ENCODE results near the gene KRTAP2-4.

DNA sequence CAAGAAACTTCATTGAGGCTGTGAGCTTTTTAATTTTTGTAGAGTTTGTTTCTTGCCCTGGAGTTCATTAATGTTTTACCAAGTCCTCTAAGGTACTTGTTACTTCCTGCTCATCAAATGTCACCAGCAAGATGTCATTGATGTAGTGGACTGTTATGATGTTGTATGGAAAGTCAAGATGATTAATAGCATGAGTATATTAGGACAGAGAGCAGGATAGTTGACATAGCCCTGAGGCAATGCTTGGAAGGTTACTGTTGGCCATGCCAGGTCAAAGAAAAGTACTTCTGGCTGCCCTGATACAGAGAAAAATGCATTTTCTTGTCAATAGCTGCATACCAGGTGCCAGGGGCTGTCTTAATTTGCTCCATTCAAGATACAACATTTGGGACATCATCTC, 45.3 kb downstream of the KRTAP2-4 start:
- TF ChIP-seq POLR2AphosphoS5 (IDR thresholded peaks at IDR 0.05; ENCODE audit: low read depth, low read length): no peak
- TF ChIP-seq POLR2A (IDR thresholded peaks at IDR 0.05; ENCODE audit: low read depth, low read length): no peak
- no peak for TF ChIP-seq TAF1 (IDR thresholded peaks at IDR 0.05; ENCODE audit: low read depth, low read length)
